GM19240 (cell line): ENCODE measurements around the gene ABCD3.

Experiments used
- DNase-seq: peaks from one replicate; pipeline ENCODE4 v3.0.0; 2011; ENCODE audit warnings: low spot score; ENCODE audit not compliant: insufficient read length

Gene ABCD3

GRCh38 chr1:94462606-94463005, 44.4 kb downstream of the ABCD3 start:
- no peak for DNase-seq

GRCh38 chr1:94463056-94463764, 45.0 kb downstream of the ABCD3 start:
- DNase-seq: no peak

- DNase-seq: no peak
Measured at GRCh38 chr1:94463765-94464330, 45.7 kb downstream of the ABCD3 start.

- DNase-seq: no peak
Measured at GRCh38 chr1:94468708-94469107, 50.5 kb downstream of the ABCD3 start.

GRCh38 chr1:94471271-94471670, 53.1 kb downstream of the ABCD3 start:
- no peak for DNase-seq

- DNase-seq: no peak
Measured at GRCh38 chr1:94475232-94475631, 57.0 kb downstream of the ABCD3 start.

GRCh38 chr1:94479682-94480081, 61.5 kb downstream of the ABCD3 start:
- no peak for DNase-seq

- peak; percentile 29 for DNase-seq
Measured at GRCh38 chr1:94481473-94481933, 63.3 kb downstream of the ABCD3 start.

GRCh38 chr1:94486990-94487389, 68.8 kb downstream of the ABCD3 start:
- DNase-seq: no peak

GRCh38 chr1:94490556-94490955, 72.4 kb downstream of the ABCD3 start:
- DNase-seq: no peak

- no peak for DNase-seq
Measured at GRCh38 chr1:94496076-94496755, 78.0 kb downstream of the ABCD3 start.

- DNase-seq: no peak
Measured at GRCh38 chr1:94501426-94501825, 83.2 kb downstream of the ABCD3 start.

- DNase-seq: no peak
Measured at GRCh38 chr1:94501935-94502334, 83.7 kb downstream of the ABCD3 start.

GRCh38 chr1:94503153-94503552, 85.0 kb downstream of the ABCD3 start:
- no peak for DNase-seq

- no peak for DNase-seq
Measured at GRCh38 chr1:94504601-94505000, 86.4 kb downstream of the ABCD3 start.

- DNase-seq: no peak
Measured at GRCh38 chr1:94512816-94513215, 94.6 kb downstream of the ABCD3 start.

GRCh38 chr1:94514095-94514727, 96.0 kb downstream of the ABCD3 start:
- no peak for DNase-seq

- no peak for DNase-seq
Measured at GRCh38 chr1:94515296-94515947, 97.2 kb downstream of the ABCD3 start.

GRCh38 chr1:94519351-94519750, 101.2 kb downstream of the ABCD3 start:
- no peak for DNase-seq

- no peak for DNase-seq
Measured at GRCh38 chr1:94522304-94522703, 104.1 kb downstream of the ABCD3 start.

GRCh38 chr1:94524531-94524930, 106.3 kb downstream of the ABCD3 start:
- DNase-seq: no peak
